ENCODE results near the gene BPIFB2. TPM values are rescaled to one million over a fixed set of nuclear protein-coding genes. Genes with fewer than 3 reads are reported as not detected.
"Not testable (repeated sequence)": the region's sequence is repeated elsewhere in the genome, so short reads cannot be mapped to it uniquely, and the experiment has no call there.

The BPIFB2 gene, protein sequence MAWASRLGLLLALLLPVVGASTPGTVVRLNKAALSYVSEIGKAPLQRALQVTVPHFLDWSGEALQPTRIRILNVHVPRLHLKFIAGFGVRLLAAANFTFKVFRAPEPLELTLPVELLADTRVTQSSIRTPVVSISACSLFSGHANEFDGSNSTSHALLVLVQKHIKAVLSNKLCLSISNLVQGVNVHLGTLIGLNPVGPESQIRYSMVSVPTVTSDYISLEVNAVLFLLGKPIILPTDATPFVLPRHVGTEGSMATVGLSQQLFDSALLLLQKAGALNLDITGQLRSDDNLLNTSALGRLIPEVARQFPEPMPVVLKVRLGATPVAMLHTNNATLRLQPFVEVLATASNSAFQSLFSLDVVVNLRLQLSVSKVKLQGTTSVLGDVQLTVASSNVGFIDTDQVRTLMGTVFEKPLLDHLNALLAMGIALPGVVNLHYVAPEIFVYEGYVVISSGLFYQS
- total RNA-seq = not detected in 2 replicates

DNA sequence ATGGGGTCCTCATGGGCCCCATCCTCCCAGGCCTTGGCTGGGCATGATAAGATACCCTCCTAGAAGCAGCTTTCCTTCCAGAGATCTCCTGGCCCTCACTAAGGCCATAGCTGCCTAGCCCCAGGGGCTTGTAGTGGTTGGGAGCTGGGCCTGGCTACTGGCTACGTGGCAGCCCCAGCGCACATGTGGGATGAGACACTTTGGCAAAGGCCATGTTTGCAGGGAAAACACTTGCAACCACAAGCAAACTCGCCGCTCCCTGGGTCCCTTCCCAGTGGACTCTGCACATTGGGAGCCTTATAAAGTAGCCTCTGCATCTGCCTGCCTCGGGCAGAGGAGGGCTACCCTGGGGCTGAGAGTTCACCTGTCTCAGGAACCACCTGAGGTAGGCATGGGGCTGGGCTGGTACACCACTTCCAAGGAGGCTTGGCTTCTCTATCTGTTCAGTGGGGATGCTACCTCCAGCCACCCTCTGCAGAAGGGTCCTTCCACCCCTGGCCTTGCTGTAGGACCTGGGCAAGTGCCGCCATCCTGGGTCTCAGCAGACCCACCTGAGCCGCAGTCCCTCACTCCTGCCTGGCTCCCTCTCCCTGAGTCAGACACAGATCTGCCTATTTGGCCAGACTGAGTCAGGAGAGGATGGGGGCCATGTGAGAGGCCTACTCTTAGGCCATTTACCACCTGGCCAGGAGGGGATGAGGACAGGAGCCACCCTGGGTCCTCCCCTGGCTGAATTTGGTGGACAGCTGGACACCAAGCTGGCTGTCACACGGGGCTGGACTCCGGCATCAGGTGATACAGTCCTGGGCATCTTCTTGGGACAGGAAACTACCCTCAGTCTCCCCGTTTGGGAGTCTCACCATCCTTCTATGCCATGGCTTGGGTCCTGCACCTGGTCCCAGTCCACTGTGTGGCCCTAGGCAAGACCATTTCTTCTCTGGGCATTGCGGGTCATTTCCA, at the start of gene BPIFB2:
TSS of gene BPIFB2 (plus strand) at position 329 of the 960 bp plus-strand sequence. CDS start 871 bp downstream, outside the sequence.
- Mint-ChIP-seq H3K36me3 (ENCODE audit: low read depth) (no peaks in the 10 kb centered on the region), H3K9me3 (peaks cover 5% of the 10 kb centered on the region), H3K27ac (no peak within 1 kb of the TSS), H3K27me3 (ENCODE audit: insufficient read depth) (no peaks in the 10 kb centered on the region), H3K4me1 (ENCODE audit: low read depth) (no peaks in the 10 kb centered on the region), H3K4me3 (no peak within 1 kb of the TSS)
- no peak for DNase-seq (ENCODE audit: low spot score)
- intact Hi-C loops (cut with micrococcal nuclease) = no loop called here

DNA sequence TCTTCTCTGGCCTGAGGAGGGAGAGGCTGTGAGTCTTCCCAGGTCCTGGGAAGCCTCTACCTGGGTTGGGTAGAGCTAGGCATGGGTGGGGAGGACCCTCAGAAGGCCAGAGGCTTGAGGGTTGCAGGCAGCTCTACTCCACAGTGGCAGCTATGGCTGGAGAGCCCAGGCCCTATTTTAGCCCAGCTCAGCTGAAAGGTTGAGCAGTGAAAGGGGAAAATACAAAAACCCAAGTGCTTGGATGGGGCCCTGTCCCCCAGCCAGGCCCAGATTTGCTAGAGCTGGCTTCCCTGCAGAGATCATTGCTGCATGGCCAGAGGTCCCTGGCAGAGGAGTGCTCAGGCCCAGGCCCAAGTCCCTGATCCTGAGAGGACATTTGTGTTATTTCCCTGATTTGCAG, 48.9 kb upstream of the BPIFB2 start:
- Mint-ChIP-seq H3K4me1 (ENCODE audit: low read depth) (no peaks in the 10 kb centered on the region), H3K27me3 (ENCODE audit: insufficient read depth) (no peaks in the 10 kb centered on the region), H3K36me3 (ENCODE audit: low read depth) (peaks cover 7% of the 10 kb centered on the region), H3K27ac (no peak overlapping the region), H3K4me3 (no peak overlapping the region), H3K9me3 (peaks cover 19% of the 10 kb centered on the region)
- intact Hi-C loops (cut with micrococcal nuclease) = no loop called here
- no peak for DNase-seq (ENCODE audit: low spot score)

DNA sequence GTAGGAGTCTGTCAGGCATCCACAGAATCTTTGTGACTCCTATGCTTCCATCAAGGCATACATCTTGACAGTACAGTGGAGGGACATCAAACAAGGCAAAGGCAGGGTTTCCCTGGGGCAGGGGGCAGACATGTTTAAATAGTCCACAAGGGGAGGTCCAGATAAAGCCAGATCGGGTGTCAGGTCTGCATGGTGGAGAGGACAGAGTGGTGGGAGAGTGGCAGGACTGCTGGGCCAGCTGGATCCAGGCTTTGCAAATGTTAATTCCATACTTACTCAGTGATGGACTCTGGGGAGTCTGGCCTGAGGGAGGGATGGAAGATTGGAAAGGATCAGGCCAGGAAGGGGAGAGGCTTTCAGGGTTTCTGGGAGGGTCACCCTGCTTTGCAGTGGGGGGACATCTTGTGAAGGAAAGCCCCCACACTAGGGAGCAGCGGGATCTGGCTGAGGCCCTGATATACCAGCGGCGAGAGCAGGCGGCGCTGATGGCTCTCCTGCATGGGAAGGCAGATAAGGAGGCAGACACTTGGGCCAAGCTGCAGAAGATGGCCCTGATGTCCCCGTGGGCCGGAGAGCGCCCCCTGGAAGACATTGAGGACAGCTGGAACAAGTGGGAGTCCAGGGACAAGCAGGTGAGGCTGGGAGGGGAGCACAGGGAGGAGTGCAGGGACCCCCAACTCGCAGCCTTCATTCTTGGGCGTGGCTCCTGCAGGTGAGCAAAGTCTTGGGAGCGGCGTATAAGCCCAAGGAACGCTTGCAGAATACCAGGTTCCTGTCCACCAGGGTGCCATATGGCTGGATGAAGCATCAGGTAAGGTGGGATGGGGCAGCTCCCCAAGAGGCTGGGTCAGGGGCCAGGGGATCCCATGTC, 47.9 kb upstream of the BPIFB2 start:
- DNase-seq (ENCODE audit: low spot score) = no peak
- H3K4me1 Mint-ChIP-seq (ENCODE audit: low read depth) = no peaks in the 10 kb centered on the region
- H3K4me3 Mint-ChIP-seq = no peak overlapping the region
- H3K27ac Mint-ChIP-seq = no peak overlapping the region
- H3K9me3 Mint-ChIP-seq = peaks cover 19% of the 10 kb centered on the region
- intact Hi-C loops (cut with micrococcal nuclease) = no loop called here
- H3K27me3 Mint-ChIP-seq (ENCODE audit: insufficient read depth) = no peaks in the 10 kb centered on the region
- peaks cover 7% of the 10 kb centered on the region for H3K36me3 Mint-ChIP-seq (ENCODE audit: low read depth)

DNA sequence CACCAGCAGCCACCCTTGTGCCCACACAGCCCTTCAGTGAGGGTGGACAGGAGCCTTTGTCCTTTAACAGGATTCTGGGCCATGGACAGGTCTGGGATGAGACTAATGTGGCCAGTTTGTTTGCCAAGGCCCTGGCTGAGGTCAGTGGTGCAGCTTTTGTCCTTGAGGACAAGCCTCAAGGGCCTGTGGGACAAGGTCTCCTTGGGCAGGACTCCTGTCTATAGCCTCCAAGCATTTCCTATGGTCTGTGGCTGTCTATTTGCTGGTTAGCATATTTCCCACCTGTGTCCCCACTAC, 47.3 kb upstream of the BPIFB2 start:
- H3K9me3 Mint-ChIP-seq = peaks cover 16% of the 10 kb centered on the region
- peaks cover 7% of the 10 kb centered on the region for H3K36me3 Mint-ChIP-seq (ENCODE audit: low read depth)
- peaks cover 2% of the 10 kb centered on the region for H3K4me1 Mint-ChIP-seq (ENCODE audit: low read depth)
- no peak overlapping the region for H3K4me3 Mint-ChIP-seq
- intact Hi-C loops (cut with micrococcal nuclease) = no loop called here
- DNase-seq (ENCODE audit: low spot score) = no peak
- H3K27me3 Mint-ChIP-seq (ENCODE audit: insufficient read depth) = no peaks in the 10 kb centered on the region
- no peak overlapping the region for H3K27ac Mint-ChIP-seq

DNA sequence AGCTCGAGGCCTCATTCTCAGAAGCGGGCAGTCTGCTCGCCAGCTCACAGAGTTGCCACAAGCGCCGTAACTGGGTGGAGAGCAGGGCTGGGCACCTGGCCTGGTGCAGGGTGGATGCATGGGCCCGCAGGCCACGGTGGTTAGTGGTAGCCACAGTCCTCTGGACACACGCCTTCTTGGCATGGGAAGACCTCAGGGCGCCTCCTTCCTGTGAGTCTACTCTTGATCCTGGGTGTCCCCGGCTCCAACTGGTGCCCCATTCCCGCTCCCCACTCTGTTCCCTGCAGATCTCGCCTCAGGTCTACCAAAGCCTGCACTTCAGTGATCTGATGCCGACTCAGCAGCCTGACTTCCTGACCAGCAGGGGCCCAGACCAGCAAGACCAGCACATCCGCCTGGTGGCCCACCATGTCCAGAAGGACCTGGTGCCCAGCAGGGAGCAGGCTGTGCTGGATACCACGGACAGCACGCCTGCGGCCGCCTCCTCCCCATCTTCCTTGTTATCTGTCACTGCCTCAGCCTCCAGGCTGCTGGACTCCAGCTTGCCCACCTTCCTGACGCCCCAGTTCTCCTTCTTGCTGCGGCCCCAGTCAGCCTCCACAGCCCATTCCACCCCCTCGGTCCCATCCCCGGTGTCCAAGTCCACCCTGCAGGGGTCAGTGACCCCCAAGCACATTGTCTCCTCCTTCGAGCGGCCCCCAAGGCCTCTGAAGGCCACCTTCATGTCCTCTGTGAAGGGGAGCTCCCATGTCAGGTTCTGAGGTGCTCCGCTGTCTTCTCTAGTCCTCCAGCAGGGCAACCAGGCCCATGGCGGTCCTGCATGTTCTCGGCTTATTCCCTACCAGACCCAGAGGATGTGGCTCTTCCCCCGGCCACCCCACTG, 46.4 kb upstream of the BPIFB2 start:
- Mint-ChIP-seq H3K4me1 (ENCODE audit: low read depth) (peaks cover 9% of the 10 kb centered on the region), H3K27me3 (ENCODE audit: insufficient read depth) (no peaks in the 10 kb centered on the region), H3K27ac (no peak overlapping the region), H3K36me3 (ENCODE audit: low read depth) (peaks cover 7% of the 10 kb centered on the region), H3K4me3 (no peak overlapping the region), H3K9me3 (peaks cover 10% of the 10 kb centered on the region)
- DNase-seq (ENCODE audit: low spot score) = no peak
- intact Hi-C loops (cut with micrococcal nuclease) = no loop called here

- Mint-ChIP-seq H3K27me3 (ENCODE audit: insufficient read depth) (no peaks in the 10 kb centered on the region), H3K36me3 (ENCODE audit: low read depth) (peaks cover 7% of the 10 kb centered on the region), H3K4me3 (no peak overlapping the region), H3K4me1 (ENCODE audit: low read depth) (peaks cover 18% of the 10 kb centered on the region), H3K27ac (peak overlapping the region; percentile 40), H3K9me3 (peaks cover 4% of the 10 kb centered on the region)
- DNase-seq (ENCODE audit: low spot score) = no peak
- intact Hi-C loops (cut with micrococcal nuclease) = no loop called here
Measured at GRCh38 chr20:32962053-32962452, 45.5 kb upstream of the BPIFB2 start.

DNA sequence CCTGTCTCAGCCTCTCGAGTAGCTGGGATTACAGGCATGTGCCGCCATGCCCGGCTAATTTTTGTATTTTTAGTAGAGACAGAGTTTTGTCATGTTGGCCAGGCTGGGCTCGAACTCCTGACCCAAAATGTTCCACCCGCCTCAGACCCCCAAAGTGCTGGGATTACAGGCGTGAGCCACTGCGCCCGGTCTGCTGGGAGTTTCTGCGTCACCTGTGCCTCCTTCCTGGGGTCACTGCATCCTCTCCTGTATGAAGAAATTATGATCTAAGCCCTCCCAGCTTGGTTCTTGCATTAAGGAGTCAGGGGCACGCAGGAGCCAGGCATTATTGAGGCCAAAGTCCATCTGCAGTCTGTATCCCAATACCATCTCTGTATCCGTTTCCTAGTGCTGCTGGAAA, 44.9 kb upstream of the BPIFB2 start:
- intact Hi-C loops (cut with micrococcal nuclease); DNase-seq (ENCODE audit: low spot score); H3K9me3 Mint-ChIP-seq; H3K36me3 Mint-ChIP-seq (ENCODE audit: low read depth); H3K4me3 Mint-ChIP-seq; H3K27me3 Mint-ChIP-seq (ENCODE audit: insufficient read depth); H3K27ac Mint-ChIP-seq: not testable (repeated sequence)
- H3K4me1 Mint-ChIP-seq (ENCODE audit: low read depth) = peaks cover 24% of the 10 kb centered on the region

DNA sequence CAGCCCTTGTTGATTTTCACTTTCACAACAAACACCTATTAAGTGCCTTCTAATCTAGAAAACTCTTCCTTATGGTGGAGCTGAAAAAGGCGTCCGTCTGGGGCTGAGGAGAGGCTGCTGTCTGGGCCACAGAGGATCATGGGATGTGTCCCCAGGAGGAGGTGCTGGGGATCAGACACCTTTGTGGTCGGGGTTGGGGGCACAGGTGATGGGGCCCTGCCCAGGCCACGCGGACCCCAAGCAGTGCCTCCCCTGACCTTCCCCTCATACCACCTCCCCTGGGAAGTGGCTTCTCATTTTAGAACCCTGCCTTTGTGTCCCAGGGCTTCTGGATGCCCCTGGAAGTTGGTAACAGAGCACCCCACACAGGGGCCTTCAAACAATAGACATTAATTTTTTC, 44.3 kb upstream of the BPIFB2 start:
- Mint-ChIP-seq H3K4me1 (ENCODE audit: low read depth) (peaks cover 29% of the 10 kb centered on the region), H3K27ac (no peak overlapping the region), H3K4me3 (no peak overlapping the region), H3K9me3 (no peaks in the 10 kb centered on the region), H3K27me3 (ENCODE audit: insufficient read depth) (no peaks in the 10 kb centered on the region), H3K36me3 (ENCODE audit: low read depth) (no peaks in the 10 kb centered on the region)
- DNase-seq (ENCODE audit: low spot score) = no peak
- intact Hi-C loops (cut with micrococcal nuclease) = no loop called here

GRCh38 chr20:32964575-32964974, 42.9 kb upstream of the BPIFB2 start:
- Mint-ChIP-seq H3K4me3 (no peak overlapping the region), H3K4me1 (ENCODE audit: low read depth) (peaks cover 42% of the 10 kb centered on the region), H3K27ac (no peak overlapping the region), H3K27me3 (ENCODE audit: insufficient read depth) (no peaks in the 10 kb centered on the region), H3K9me3 (no peaks in the 10 kb centered on the region), H3K36me3 (ENCODE audit: low read depth) (no peaks in the 10 kb centered on the region)
- intact Hi-C loops (cut with micrococcal nuclease) = no loop called here
- no peak for DNase-seq (ENCODE audit: low spot score)

GRCh38 chr20:32965115-32965514, 42.4 kb upstream of the BPIFB2 start:
- Mint-ChIP-seq H3K27me3 (ENCODE audit: insufficient read depth) (no peaks in the 10 kb centered on the region), H3K36me3 (ENCODE audit: low read depth) (no peaks in the 10 kb centered on the region), H3K4me1 (ENCODE audit: low read depth) (peaks cover 47% of the 10 kb centered on the region), H3K9me3 (no peaks in the 10 kb centered on the region), H3K27ac (no peak overlapping the region), H3K4me3 (no peak overlapping the region)
- intact Hi-C loops (cut with micrococcal nuclease) = no loop called here
- DNase-seq (ENCODE audit: low spot score) = no peak

- H3K9me3 Mint-ChIP-seq = no peaks in the 10 kb centered on the region
- no peak for DNase-seq (ENCODE audit: low spot score)
- peaks cover 54% of the 10 kb centered on the region for H3K4me1 Mint-ChIP-seq (ENCODE audit: low read depth)
- no peak overlapping the region for H3K27ac Mint-ChIP-seq
- H3K27me3 Mint-ChIP-seq (ENCODE audit: insufficient read depth) = no peaks in the 10 kb centered on the region
- no peaks in the 10 kb centered on the region for H3K36me3 Mint-ChIP-seq (ENCODE audit: low read depth)
- no peak overlapping the region for H3K4me3 Mint-ChIP-seq
- intact Hi-C loops (cut with micrococcal nuclease) = loop anchor here (2.0 kb wide), 1 partner anchor 19 kb away; no protein-coding TSS in a partner anchor
Measured at GRCh38 chr20:32965581-32966373, 41.7 kb upstream of the BPIFB2 start.
